Neuronal stem cell (in vitro differentiated cells): ENCODE measurements around the gene SERPINA12.

Experiments used
- DNase-seq: peaks from one replicate; pipeline ENCODE4 v3.0.0-alpha.2; 2013; ENCODE audit warnings: low spot score
- H2AFZ ChIP-seq: one replicate; pipeline ENCODE4 v1.6.1; 2013; ENCODE audit warnings: mild to moderate bottlenecking, low read length, inconsistent platforms
- H2AK5ac ChIP-seq: 2 replicates; pipeline ENCODE4 v1.6.1; 2013; ENCODE audit warnings: low read depth, mild to moderate bottlenecking, inconsistent platforms, low read length, moderate library complexity, mixed read lengths
- H2BK120ac ChIP-seq: 2 replicates; pipeline ENCODE4 v1.6.1; 2013; ENCODE audit warnings: low read depth, mild to moderate bottlenecking, inconsistent platforms, low read length, moderate library complexity, mixed read lengths
- H2BK12ac ChIP-seq: one replicate; pipeline ENCODE4 v1.6.1; 2013; ENCODE audit warnings: low read length, inconsistent platforms
- H2BK15ac ChIP-seq: 2 replicates; pipeline ENCODE4 v1.6.1; 2013; ENCODE audit warnings: mild to moderate bottlenecking, low read length, inconsistent platforms, mixed read lengths
- H2BK5ac ChIP-seq: one replicate; pipeline ENCODE4 v1.6.1; 2013; ENCODE audit warnings: inconsistent platforms, mild to moderate bottlenecking, low read length, moderate library complexity
- H3K14ac ChIP-seq: one replicate; pipeline ENCODE4 v1.6.1; 2013; ENCODE audit warnings: low read length, inconsistent platforms
- H3K18ac ChIP-seq: 2 replicates; pipeline ENCODE4 v1.6.1; 2013; ENCODE audit warnings: low read length, inconsistent platforms
- H3K23ac ChIP-seq: 2 replicates; pipeline ENCODE4 v1.6.1; 2013; ENCODE audit warnings: low read depth, mild to moderate bottlenecking, mixed read lengths, low read length, inconsistent platforms; ENCODE audit not compliant: poor library complexity
- H3K27ac ChIP-seq: replicated peaks from 3 replicates; pipeline ENCODE4 v1.5.1; 2013; ENCODE audit warnings: low read length, inconsistent platforms
- H3K27me3 ChIP-seq, 3 experiments: 2 replicates each; pipeline ENCODE4 v1.6.1; 2013; ENCODE audit warnings: low read length in 3 of 3, mild to moderate bottlenecking in 2 of 3, inconsistent platforms in 1 of 3, low read depth in 1 of 3, mixed read lengths in 1 of 3, moderate library complexity in 1 of 3; ENCODE audit not compliant: control insufficient read depth in 3 of 3, insufficient read depth in 3 of 3
- H3K36me3 ChIP-seq, 2 donors: replicated peaks in 1 of 2; 2 replicates each; pipeline ENCODE4 v1.6.1; 2013; ENCODE audit warnings: low read length in 2 of 2; ENCODE audit not compliant: control insufficient read depth in 2 of 2, insufficient read depth in 2 of 2
- H3K4ac ChIP-seq: 2 replicates; pipeline ENCODE4 v1.6.1; 2013; ENCODE audit warnings: inconsistent platforms, mild to moderate bottlenecking, low read length, moderate library complexity
- H3K4me1 ChIP-seq, 2 donors: 1 replicate in 1 of 2; 2 replicates in 1 of 2; pipeline ENCODE4 v1.6.1; 2013; ENCODE audit warnings: low read length in 2 of 2, low read depth in 1 of 2; ENCODE audit not compliant: control insufficient read depth in 2 of 2, insufficient read depth in 1 of 2
- H3K4me2 ChIP-seq: one replicate; pipeline ENCODE4 v1.6.1; 2013; ENCODE audit warnings: mild to moderate bottlenecking, low read length, inconsistent platforms; ENCODE audit not compliant: insufficient read depth, poor library complexity, severe bottlenecking
- H3K4me3 ChIP-seq, 2 donors: 2 replicates each; pipeline ENCODE4 v1.5.1; 2013; ENCODE audit warnings: low read length in 2 of 2, mild to moderate bottlenecking in 2 of 2, inconsistent platforms in 1 of 2, moderate library complexity in 1 of 2
- H3K79me1 ChIP-seq: one replicate; pipeline ENCODE4 v1.6.1; 2013; ENCODE audit warnings: low read depth, mild to moderate bottlenecking, inconsistent platforms, low read length, moderate library complexity
- H3K9ac ChIP-seq: one replicate; pipeline ENCODE4 v1.6.1; 2013; ENCODE audit warnings: mild to moderate bottlenecking, low read depth, low read length, inconsistent platforms; ENCODE audit not compliant: poor library complexity
- H3K9me3 ChIP-seq, 2 donors: replicated peaks in 1 of 2; 2 replicates each; pipeline versions ENCODE3 to v1.6.1; 2013; ENCODE audit warnings: low read length in 2 of 2, mild to moderate bottlenecking in 2 of 2, inconsistent platforms in 1 of 2, low read depth in 1 of 2, mixed read lengths in 1 of 2, moderate library complexity in 1 of 2; ENCODE audit not compliant: control insufficient read depth in 2 of 2, insufficient read depth in 1 of 2
- H4K8ac ChIP-seq: one replicate; pipeline ENCODE4 v1.6.1; 2013; ENCODE audit warnings: low read depth, mild to moderate bottlenecking, inconsistent platforms, low read length, moderate library complexity
- H4K91ac ChIP-seq: one replicate; pipeline ENCODE4 v1.6.1; 2013; ENCODE audit warnings: low read length, low read depth, mild to moderate bottlenecking, inconsistent platforms; ENCODE audit not compliant: poor library complexity
- WGBS, 2 donors: extraction: QIAGEN DNeasy Blood & Tissue Kit; methylation state at CpG; one replicate each; pipeline ENCODE4 v1.1.7; 2013; ENCODE audit warnings: missing lambda C conversion rate in 2 of 2, mixed read lengths in 1 of 2; ENCODE audit not compliant: insufficient read length in 2 of 2, insufficient replicate concordance in 1 of 2; ENCODE audit errors: extremely low coverage in 2 of 2; 5-methylcytosine and 5-hydroxymethylcytosine counted together

Gene SERPINA12

DNA sequence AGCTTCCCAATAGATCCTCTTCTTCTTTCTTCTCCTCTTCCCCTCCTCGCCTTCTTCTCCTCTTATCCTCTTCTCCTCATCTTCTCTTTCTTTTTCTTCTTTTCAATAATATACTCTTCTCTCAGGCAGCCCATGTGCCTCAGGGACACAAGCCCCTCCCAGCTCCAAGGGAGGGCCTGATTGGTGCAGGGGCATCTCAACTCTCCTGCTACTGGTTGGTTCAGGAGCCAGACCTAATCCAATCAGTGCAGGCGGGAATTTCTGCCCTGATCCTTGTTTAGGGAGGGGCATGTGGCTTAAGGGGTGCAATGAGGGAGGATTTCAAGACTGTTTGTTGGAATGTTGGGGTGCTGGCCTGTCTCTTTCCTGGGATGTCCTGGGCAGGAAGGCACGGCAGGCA is 9.0 kb downstream of the SERPINA12 start:
- no peak overlapping the region for H3K27ac ChIP-seq
- no peaks in the 10 kb centered on the region for H3K4me1 ChIP-seq
- peak overlapping the region; percentile 0 for H3K18ac ChIP-seq
- H3K36me3 ChIP-seq = no peaks in the 10 kb centered on the region
- no peak overlapping the region for H4K8ac ChIP-seq
- no peak for DNase-seq
- no peak overlapping the region for H3K23ac ChIP-seq
- H2BK15ac ChIP-seq = no peak overlapping the region
- H2BK12ac ChIP-seq = no peak overlapping the region
- H2BK120ac ChIP-seq = no peak overlapping the region
- H3K4ac ChIP-seq = no peak overlapping the region
- no peak overlapping the region for H3K4me2 ChIP-seq
- H3K79me1 ChIP-seq = no peaks in the 10 kb centered on the region
- no peak overlapping the region for H2BK5ac ChIP-seq
- no peak overlapping the region for H2AFZ ChIP-seq
- 100% methylated on average over 1 of the region's 3 CpGs; no CpG with 5 or more reads in 1 of the 2 donors for WGBS, 2 donors
- no peak overlapping the region for H3K9ac ChIP-seq
- H2AK5ac ChIP-seq = no peak overlapping the region
- no peaks in the 10 kb centered on the region for H3K9me3 ChIP-seq
- H3K14ac ChIP-seq = no peak overlapping the region
- no peak overlapping the region for H4K91ac ChIP-seq
- no peak overlapping the region for H3K4me3 ChIP-seq
- no peaks in the 10 kb centered on the region for H3K27me3 ChIP-seq

DNA sequence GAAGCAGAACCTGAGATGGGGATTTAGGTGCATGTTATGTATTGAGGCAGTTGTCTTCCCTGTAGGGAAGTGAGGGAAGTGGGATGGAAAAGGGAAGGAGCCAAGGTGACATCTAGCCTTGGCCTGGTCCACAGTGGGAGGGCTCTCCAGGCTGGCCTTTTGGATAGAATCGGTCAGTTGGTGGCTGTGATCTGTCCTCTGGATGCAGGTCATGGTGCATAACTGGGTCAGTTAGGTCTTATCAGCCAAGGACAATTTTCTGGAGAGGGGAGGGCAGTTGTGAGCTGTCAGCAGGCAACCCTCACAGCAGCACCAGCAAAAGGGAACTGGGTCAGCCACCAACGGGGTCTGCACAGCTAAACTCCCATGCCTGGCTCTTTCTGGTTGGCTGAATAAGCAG is 9.6 kb downstream of the SERPINA12 start:
- Histone ChIP-seq H3K27ac (no peak overlapping the region), H2AFZ (no peak overlapping the region), H2AK5ac (no peak overlapping the region), H2BK15ac (no peak overlapping the region), H3K4ac (no peak overlapping the region), H3K23ac (no peak overlapping the region), H4K91ac (no peak overlapping the region), H4K8ac (no peak overlapping the region), H3K18ac (no peak overlapping the region), H3K36me3 (no peaks in the 10 kb centered on the region), H3K9ac (peak overlapping the region; percentile 2), H3K4me1 (no peaks in the 10 kb centered on the region), H3K4me3 (no peak overlapping the region), H3K14ac (no peak overlapping the region), H2BK5ac (no peak overlapping the region), H3K79me1 (no peaks in the 10 kb centered on the region), H3K27me3 (no peaks in the 10 kb centered on the region), H2BK12ac (no peak overlapping the region), H3K4me2 (no peak overlapping the region), H3K9me3 (no peaks in the 10 kb centered on the region), H2BK120ac (no peak overlapping the region)
- no peak for DNase-seq
- no CpG with 5 or more reads among the region's 2 CpGs for whole genome bisulfite sequencing, 2 donors

- WGBS, 2 donors = no CpG with 5 or more reads among the region's 3 CpGs
- Histone ChIP-seq H4K8ac (no peak overlapping the region), H3K23ac (no peak overlapping the region), H2BK12ac (no peak overlapping the region), H2BK15ac (no peak overlapping the region), H3K4me1 (no peaks in the 10 kb centered on the region), H3K18ac (no peak overlapping the region), H2AFZ (no peak overlapping the region), H3K79me1 (no peaks in the 10 kb centered on the region), H3K4ac (no peak overlapping the region), H4K91ac (no peak overlapping the region), H2BK5ac (no peak overlapping the region), H3K4me2 (no peak overlapping the region), H3K9ac (no peak overlapping the region), H3K36me3 (no peaks in the 10 kb centered on the region), H2BK120ac (no peak overlapping the region), H3K14ac (no peak overlapping the region), H3K9me3 (no peaks in the 10 kb centered on the region), H3K4me3 (no peak overlapping the region), H2AK5ac (no peak overlapping the region), H3K27ac (no peak overlapping the region), H3K27me3 (no peaks in the 10 kb centered on the region)
- no peak for DNase-seq
Observed at GRCh38 chr14:94498215-94498614, 11.1 kb downstream of the SERPINA12 start.

GRCh38 chr14:94494085-94494484 is 15.2 kb downstream of the SERPINA12 start:
- no peak overlapping the region for H4K8ac ChIP-seq
- no peak overlapping the region for H2BK15ac ChIP-seq
- H4K91ac ChIP-seq = no peak overlapping the region
- H3K23ac ChIP-seq = no peak overlapping the region
- no peak overlapping the region for H3K14ac ChIP-seq
- no peaks in the 10 kb centered on the region for H3K36me3 ChIP-seq
- DNase-seq = no peak
- H3K4me3 ChIP-seq = no peak overlapping the region
- H2BK12ac ChIP-seq = no peak overlapping the region
- no peak overlapping the region for H2AK5ac ChIP-seq
- no peak overlapping the region for H3K9ac ChIP-seq
- no CpG with 5 or more reads among the region's 4 CpGs for WGBS, 2 donors
- no peak overlapping the region for H3K27ac ChIP-seq
- H2BK120ac ChIP-seq = no peak overlapping the region
- peaks cover 0 to 2% of the 10 kb centered on the region in 2 donors for H3K4me1 ChIP-seq
- H3K18ac ChIP-seq = no peak overlapping the region
- H2BK5ac ChIP-seq = no peak overlapping the region
- H3K27me3 ChIP-seq = no peaks in the 10 kb centered on the region
- H3K79me1 ChIP-seq = no peaks in the 10 kb centered on the region
- H3K4me2 ChIP-seq = no peak overlapping the region
- H2AFZ ChIP-seq = no peak overlapping the region
- no peak overlapping the region for H3K4ac ChIP-seq
- H3K9me3 ChIP-seq = no peaks in the 10 kb centered on the region
